ENCODE results near the gene RPS6KC1.

- TF ChIP-seq, protein P1, sequence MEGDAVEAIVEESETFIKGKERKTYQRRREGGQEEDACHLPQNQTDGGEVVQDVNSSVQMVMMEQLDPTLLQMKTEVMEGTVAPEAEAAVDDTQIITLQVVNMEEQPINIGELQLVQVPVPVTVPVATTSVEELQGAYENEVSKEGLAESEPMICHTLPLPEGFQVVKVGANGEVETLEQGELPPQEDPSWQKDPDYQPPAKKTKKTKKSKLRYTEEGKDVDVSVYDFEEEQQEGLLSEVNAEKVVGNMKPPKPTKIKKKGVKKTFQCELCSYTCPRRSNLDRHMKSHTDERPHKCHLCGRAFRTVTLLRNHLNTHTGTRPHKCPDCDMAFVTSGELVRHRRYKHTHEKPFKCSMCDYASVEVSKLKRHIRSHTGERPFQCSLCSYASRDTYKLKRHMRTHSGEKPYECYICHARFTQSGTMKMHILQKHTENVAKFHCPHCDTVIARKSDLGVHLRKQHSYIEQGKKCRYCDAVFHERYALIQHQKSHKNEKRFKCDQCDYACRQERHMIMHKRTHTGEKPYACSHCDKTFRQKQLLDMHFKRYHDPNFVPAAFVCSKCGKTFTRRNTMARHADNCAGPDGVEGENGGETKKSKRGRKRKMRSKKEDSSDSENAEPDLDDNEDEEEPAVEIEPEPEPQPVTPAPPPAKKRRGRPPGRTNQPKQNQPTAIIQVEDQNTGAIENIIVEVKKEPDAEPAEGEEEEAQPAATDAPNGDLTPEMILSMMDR (IDR thresholded peaks at IDR 0.05), result no peak
- no peak for TF ChIP-seq POLR2A (IDR thresholded peaks at IDR 0.05)
These were observed 59.6 kb downstream of the RPS6KC1 start for GRCh38 chr1:213110349-213111300.

Data from Peyer's patch (tissue), 4 donors.